ENCODE data around the gene RASA3. TPM values are rescaled to one million over a fixed set of nuclear protein-coding genes. Genes with fewer than 3 reads are reported as not detected.
A peak's percentile ranks its signal among the peaks of the same experiment; 100 is the strongest.

RASA3 gene
- total and polyA plus RNA-seq, 2 donors (not counting 3 experiments of a cell fraction or from before 2014, with no cell fraction given), result 26.5 to 53.8 TPM

GRCh38 chr13:114054830-114055439 is 77.5 kb downstream of the RASA3 start:
- no TSS peak for BruUV-seq (replicated peaks)
- intact Hi-C loops (cut with micrococcal nuclease), result no loop called here
- CTCF ChIA-PET, result no interaction called here
- H4K20me1 ChIP-seq (replicated peaks; ENCODE audit: control insufficient read depth, extremely low read depth, insufficient read depth, low read length), result no peaks in the 10 kb centered on the region
- H3K9me1 ChIP-seq (replicated peaks; ENCODE audit: control insufficient read depth, extremely low read depth, insufficient read depth, low read length), result no peaks in the 10 kb centered on the region
- no peaks in the 10 kb centered on the region for H3K27me3 ChIP-seq (ENCODE audit: control insufficient read depth in 2 of 2, insufficient read depth in 2 of 2, low read length in 2 of 2)
- H3K79me2 ChIP-seq (ENCODE audit: control insufficient read depth, insufficient read depth, low read length), result peaks cover 82% of the 10 kb centered on the region
- no peaks in the 10 kb centered on the region for H3K9me3 ChIP-seq (replicated peaks; ENCODE audit: control insufficient read depth, insufficient read depth, low read length)
- no peak overlapping the region for H3K27ac ChIP-seq (ENCODE audit: insufficient read depth, low read depth, low read length)
- H3K4me1 ChIP-seq (ENCODE audit: control insufficient read depth, extremely low read depth, insufficient read depth, low read length), result peaks cover 23% of the 10 kb centered on the region
- H3K36me3 ChIP-seq (ENCODE audit: control insufficient read depth in 2 of 2, extremely low read depth in 1 of 2, insufficient read depth in 2 of 2, low read length in 2 of 2), result peaks cover 2 to 24% of the 10 kb centered on the region in 2 experiments
- no peak overlapping the region for H3K4me3 ChIP-seq (replicated peaks in 1 of 3; ENCODE audit: insufficient read depth in 1 of 3, low read depth in 1 of 3, low read length in 3 of 3)
- POLR2A ChIA-PET, result no interaction called here
- TF ChIP-seq EZH2 (IDR thresholded peaks at IDR 0.05; ENCODE audit: borderline replicate concordance, low read depth, low read length, severe bottlenecking) (no peak), POLR2A (IDR thresholded peaks at IDR 0.05; ENCODE audit: low read depth, low read length) (no peak), MYC (IDR thresholded peaks at IDR 0.05; ENCODE audit: low read depth, low read length) (no peak)
- TF ChIP-seq, protein P1, sequence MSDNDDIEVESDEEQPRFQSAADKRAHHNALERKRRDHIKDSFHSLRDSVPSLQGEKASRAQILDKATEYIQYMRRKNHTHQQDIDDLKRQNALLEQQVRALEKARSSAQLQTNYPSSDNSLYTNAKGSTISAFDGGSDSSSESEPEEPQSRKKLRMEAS (IDR thresholded peaks at IDR 0.05; ENCODE audit: insufficient read depth, insufficient read length), result peak; percentile 52
- FAIRE-seq (no peak), DNase-seq (ENCODE audit: low read depth, low spot score) (no peak)
- H3K4me2 ChIP-seq (ENCODE audit: insufficient read depth, low read length), result no peak overlapping the region
- dilution Hi-C loops (cut with MboI; ENCODE audit: extremely low pct_ligation_motif_present, low sequenced_read_pairs), result loop anchor here (10.0 kb wide), 1 partner anchor 60 kb away; no protein-coding TSS in a partner anchor
- H2AFZ ChIP-seq (ENCODE audit: low read depth, low read length), result no peak overlapping the region
- H3K9ac ChIP-seq (replicated peaks; ENCODE audit: extremely low read depth, insufficient read depth, low read length), result no peak overlapping the region

GRCh38 chr13:114054264-114054663 is 78.2 kb downstream of the RASA3 start:
- dilution Hi-C loops (cut with MboI; ENCODE audit: extremely low pct_ligation_motif_present, low sequenced_read_pairs), result loop anchor here (10.0 kb wide), 1 partner anchor 61 kb away; no protein-coding TSS in a partner anchor
- no TSS peak for BruUV-seq (replicated peaks)

More at GRCh38 chr13:114054264-114054663, 78.2 kb downstream of the RASA3 start:
- no peak for TF ChIP-seq CTCF (IDR thresholded peaks at IDR 0.05; ENCODE audit: extremely low read depth in 1 of 2, insufficient read depth in 1 of 2, low read depth in 1 of 2, low read length in 2 of 2)
- TF ChIP-seq POLR2A (IDR thresholded peaks at IDR 0.05; ENCODE audit: low read depth, low read length), result no peak
- TF ChIP-seq POLR2AphosphoS5 (IDR thresholded peaks at IDR 0.05; ENCODE audit: insufficient read depth, low read depth, low read length), result no peak
- no peak for TF ChIP-seq FOS (IDR thresholded peaks at IDR 0.05; ENCODE audit: borderline replicate concordance, insufficient read depth, low read length)
- no peak for TF ChIP-seq EZH2 (IDR thresholded peaks at IDR 0.05; ENCODE audit: borderline replicate concordance, low read depth, low read length, severe bottlenecking)
- TF ChIP-seq JUN (IDR thresholded peaks at IDR 0.05; ENCODE audit: borderline replicate concordance, insufficient read depth, insufficient read length, low read depth), result no peak
- no peak for TF ChIP-seq MYC (IDR thresholded peaks at IDR 0.05; ENCODE audit: low read depth, low read length)
- TF ChIP-seq GATA2 (IDR thresholded peaks at IDR 0.05; ENCODE audit: insufficient read depth, insufficient read length, low read depth, low read length), result no peak
- TF ChIP-seq, protein P1 (IDR thresholded peaks at IDR 0.05; ENCODE audit: insufficient read depth, insufficient read length), result no peak
- no peaks in the 10 kb centered on the region for H3K9me3 ChIP-seq (replicated peaks; ENCODE audit: control insufficient read depth, insufficient read depth, low read length)
- no peak for DNase-seq (ENCODE audit: low read depth, low spot score)
- no peaks in the 10 kb centered on the region for H3K9me1 ChIP-seq (replicated peaks; ENCODE audit: control insufficient read depth, extremely low read depth, insufficient read depth, low read length)
- intact Hi-C loops (cut with micrococcal nuclease), result no loop called here
- H3K36me3 ChIP-seq (ENCODE audit: control insufficient read depth in 2 of 2, extremely low read depth in 1 of 2, insufficient read depth in 2 of 2, low read length in 2 of 2), result peaks cover 2 to 25% of the 10 kb centered on the region in 2 experiments
- no peak overlapping the region for H3K4me3 ChIP-seq (replicated peaks in 1 of 3; ENCODE audit: insufficient read depth in 1 of 3, low read depth in 1 of 3, low read length in 3 of 3)
- no peak overlapping the region for H3K4me2 ChIP-seq (ENCODE audit: insufficient read depth, low read length)
- no peaks in the 10 kb centered on the region for H3K27me3 ChIP-seq (ENCODE audit: control insufficient read depth in 2 of 2, insufficient read depth in 2 of 2, low read length in 2 of 2)
- FAIRE-seq, result no peak
- H3K27ac ChIP-seq (ENCODE audit: insufficient read depth, low read depth, low read length), result no peak overlapping the region
- H3K79me2 ChIP-seq (ENCODE audit: control insufficient read depth, insufficient read depth, low read length), result peaks cover 81% of the 10 kb centered on the region
- no peak overlapping the region for H3K9ac ChIP-seq (replicated peaks; ENCODE audit: extremely low read depth, insufficient read depth, low read length)
- no peak overlapping the region for H2AFZ ChIP-seq (ENCODE audit: low read depth, low read length)
- ChIA-PET POLR2A (no interaction called here), CTCF (no interaction called here)
- H4K20me1 ChIP-seq (replicated peaks; ENCODE audit: control insufficient read depth, extremely low read depth, insufficient read depth, low read length), result no peaks in the 10 kb centered on the region
- H3K4me1 ChIP-seq (ENCODE audit: control insufficient read depth, extremely low read depth, insufficient read depth, low read length), result peaks cover 23% of the 10 kb centered on the region

Data from endothelial cell of umbilical vein (primary cell).